Stimulated activated CD8-positive, alpha-beta memory T cell treated with anti-CD3 and anti-CD28 coated beads, Interleukin-4, amount 100 ng/mL, for 24 hours (primary cell): ENCODE results near the gene MTHFD2L.

Experiments
- DNase-seq: peaks from one replicate; pipeline ENCODE4 v3.0.0-alpha.2; 2020; ENCODE audit warnings: low read depth

MTHFD2L gene

GRCh38 chr4:74132944-74133343 is 25.0 kb upstream of the MTHFD2L start:
- DNase-seq = no peak

- peak; percentile 9 for DNase-seq
Observed at GRCh38 chr4:74133786-74134499, 24.0 kb upstream of the MTHFD2L start.

GRCh38 chr4:74134500-74134852 is 23.4 kb upstream of the MTHFD2L start:
- no peak for DNase-seq

GRCh38 chr4:74146581-74147129 is 11.3 kb upstream of the MTHFD2L start:
- no peak for DNase-seq

GRCh38 chr4:74148205-74148604 is 9.7 kb upstream of the MTHFD2L start:
- no peak for DNase-seq

- no peak for DNase-seq
Observed at GRCh38 chr4:74152836-74153235, 5.1 kb upstream of the MTHFD2L start.

- no peak for DNase-seq
Observed at GRCh38 chr4:74156521-74156920, 1.4 kb upstream of the MTHFD2L start.

GRCh38 chr4:74157154-74157553 is 764 bp upstream of the MTHFD2L start:
- no peak for DNase-seq

GRCh38 chr4:74158466-74159142 is 686 bp downstream of the MTHFD2L start:
- no peak for DNase-seq

GRCh38 chr4:74159143-74159709 is 1.3 kb downstream of the MTHFD2L start:
- no peak for DNase-seq

GRCh38 chr4:74161666-74162450 is 3.9 kb downstream of the MTHFD2L start:
- no peak for DNase-seq

GRCh38 chr4:74166135-74166534 is 8.2 kb downstream of the MTHFD2L start:
- DNase-seq = no peak

GRCh38 chr4:74166818-74167217 is 8.9 kb downstream of the MTHFD2L start:
- no peak for DNase-seq

- DNase-seq = no peak
Observed at GRCh38 chr4:74167585-74167984, 9.7 kb downstream of the MTHFD2L start.

- no peak for DNase-seq
Observed at GRCh38 chr4:74168841-74169240, 10.9 kb downstream of the MTHFD2L start.

- no peak for DNase-seq
Observed at GRCh38 chr4:74173321-74173720, 15.4 kb downstream of the MTHFD2L start.

- DNase-seq = no peak
Observed at GRCh38 chr4:74174421-74174820, 16.5 kb downstream of the MTHFD2L start.

- DNase-seq = no peak
Observed at GRCh38 chr4:74174941-74175340, 17.0 kb downstream of the MTHFD2L start.

- no peak for DNase-seq
Observed at GRCh38 chr4:74175379-74175778, 17.5 kb downstream of the MTHFD2L start.

- no peak for DNase-seq
Observed at GRCh38 chr4:74178798-74179197, 20.9 kb downstream of the MTHFD2L start.

- no peak for DNase-seq
Observed at GRCh38 chr4:74181219-74181618, 23.3 kb downstream of the MTHFD2L start.

- DNase-seq = no peak
Observed at GRCh38 chr4:74188912-74189311, 31.0 kb downstream of the MTHFD2L start.
